ENCODE measurements around the gene SPIRE1.
"Not testable (repeated sequence)": the region's sequence is repeated elsewhere in the genome, so short reads cannot be mapped to it uniquely, and the experiment has no call there.

SPIRE1 gene

GRCh38 chr18:12551466-12551865, 106.4 kb downstream of the SPIRE1 start:
- H3K4me3 Mint-ChIP-seq; H3K27ac Mint-ChIP-seq; intact Hi-C loops (cut with micrococcal nuclease); H3K27me3 Mint-ChIP-seq: not testable (repeated sequence)
- Mint-ChIP-seq H3K4me1 (ENCODE audit: low read depth) (peaks cover 12% of the 10 kb centered on the region), H3K36me3 (ENCODE audit: low read depth) (peaks cover 26% of the 10 kb centered on the region), H3K9me3 (peaks cover 40% of the 10 kb centered on the region)

DNA sequence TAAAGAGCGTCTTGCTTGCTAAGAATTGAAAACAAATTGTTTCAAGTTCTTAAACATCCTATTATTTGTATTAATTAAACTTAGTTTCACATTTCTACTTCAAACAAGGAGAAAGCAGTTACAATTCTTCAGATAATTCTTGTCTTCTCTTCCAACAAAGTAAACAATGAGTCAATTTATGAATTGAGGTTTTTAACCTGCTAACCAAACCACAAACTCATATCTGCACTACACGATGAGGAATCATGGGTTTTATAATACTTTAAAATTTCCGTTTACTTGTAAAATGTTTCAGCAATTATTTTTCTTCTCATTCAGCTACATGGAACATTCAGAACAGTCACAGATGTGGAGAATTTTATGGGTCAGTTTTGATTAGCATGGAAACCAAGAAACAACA, 114.2 kb downstream of the SPIRE1 start:
- Mint-ChIP-seq H3K4me1 (ENCODE audit: low read depth) (peaks cover 16% of the 10 kb centered on the region), H3K4me3 (no peak overlapping the region), H3K36me3 (ENCODE audit: low read depth) (peaks cover 7% of the 10 kb centered on the region), H3K27ac (no peak overlapping the region), H3K9me3 (peaks cover 6% of the 10 kb centered on the region), H3K27me3 (no peaks in the 10 kb centered on the region)
- intact Hi-C loops (cut with micrococcal nuclease), result no loop called here

GRCh38 chr18:12540751-12541150, 117.2 kb downstream of the SPIRE1 start:
- Mint-ChIP-seq H3K36me3 (ENCODE audit: low read depth) (no peaks in the 10 kb centered on the region), H3K27ac (no peak overlapping the region), H3K27me3 (no peaks in the 10 kb centered on the region), H3K4me3 (no peak overlapping the region), H3K4me1 (ENCODE audit: low read depth) (peaks cover 14% of the 10 kb centered on the region), H3K9me3 (peaks cover 9% of the 10 kb centered on the region)
- intact Hi-C loops (cut with micrococcal nuclease), result loop anchor here (2.0 kb wide), 1 partner anchor 120 kb away; no protein-coding TSS in a partner anchor

- not testable (repeated sequence) for H3K9me3 Mint-ChIP-seq; H3K27ac Mint-ChIP-seq; H3K36me3 Mint-ChIP-seq (ENCODE audit: low read depth); H3K4me3 Mint-ChIP-seq; H3K27me3 Mint-ChIP-seq
- H3K4me1 Mint-ChIP-seq (ENCODE audit: low read depth), result peaks cover 14% of the 10 kb centered on the region
- intact Hi-C loops (cut with micrococcal nuclease), result loop anchor here (10.0 kb wide), 1 partner anchor 144 kb away; no protein-coding TSS in a partner anchor
Measured at GRCh38 chr18:12539158-12539557, 118.7 kb downstream of the SPIRE1 start.

DNA sequence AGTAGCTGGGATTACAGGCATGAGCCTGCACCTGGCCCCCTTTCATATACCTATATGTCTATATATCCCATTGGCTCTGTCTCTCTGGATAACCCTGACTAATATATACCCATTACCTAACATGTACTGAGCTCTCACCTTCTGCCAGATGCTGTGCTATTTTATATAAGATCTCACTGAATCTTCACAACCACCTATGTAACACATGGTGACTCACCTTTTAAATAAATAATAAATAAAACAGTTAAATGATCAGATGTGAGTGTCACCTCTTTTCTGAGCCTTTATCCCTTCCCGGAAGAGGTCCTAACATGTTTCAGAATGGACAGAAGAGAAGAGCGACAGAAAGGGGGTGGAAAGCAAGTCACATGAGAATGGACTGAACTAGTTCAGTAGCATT, 123.1 kb downstream of the SPIRE1 start:
- Mint-ChIP-seq H3K4me3 (no peak overlapping the region), H3K9me3 (peaks cover 9% of the 10 kb centered on the region), H3K27me3 (no peaks in the 10 kb centered on the region), H3K4me1 (ENCODE audit: low read depth) (peaks cover 8% of the 10 kb centered on the region), H3K36me3 (ENCODE audit: low read depth) (no peaks in the 10 kb centered on the region), H3K27ac (no peak overlapping the region)
- intact Hi-C loops (cut with micrococcal nuclease), result loop anchor here (10.0 kb wide), 1 partner anchor 140 kb away; no protein-coding TSS in a partner anchor

GRCh38 chr18:12532661-12533060, 125.2 kb downstream of the SPIRE1 start:
- Mint-ChIP-seq H3K4me1 (ENCODE audit: low read depth) (peaks cover 5% of the 10 kb centered on the region), H3K4me3 (no peak overlapping the region), H3K27ac (no peak overlapping the region), H3K9me3 (no peaks in the 10 kb centered on the region), H3K27me3 (no peaks in the 10 kb centered on the region), H3K36me3 (ENCODE audit: low read depth) (no peaks in the 10 kb centered on the region)
- intact Hi-C loops (cut with micrococcal nuclease), result loop anchor here (10.0 kb wide), 1 partner anchor 138 kb away; no protein-coding TSS in a partner anchor

GRCh38 chr18:12531749-12532148, 126.2 kb downstream of the SPIRE1 start:
- Mint-ChIP-seq H3K27ac (no peak overlapping the region), H3K4me1 (ENCODE audit: low read depth) (peaks cover 5% of the 10 kb centered on the region), H3K9me3 (no peaks in the 10 kb centered on the region), H3K4me3 (no peak overlapping the region), H3K27me3 (no peaks in the 10 kb centered on the region), H3K36me3 (ENCODE audit: low read depth) (no peaks in the 10 kb centered on the region)
- intact Hi-C loops (cut with micrococcal nuclease), result loop anchor here (10.0 kb wide), 1 partner anchor 137 kb away; no protein-coding TSS in a partner anchor

- Mint-ChIP-seq H3K9me3 (no peaks in the 10 kb centered on the region), H3K4me3 (no peak overlapping the region), H3K4me1 (ENCODE audit: low read depth) (peaks cover 8% of the 10 kb centered on the region), H3K27ac (no peak overlapping the region), H3K36me3 (ENCODE audit: low read depth) (no peaks in the 10 kb centered on the region), H3K27me3 (no peaks in the 10 kb centered on the region)
- intact Hi-C loops (cut with micrococcal nuclease), result no loop called here
Measured at GRCh38 chr18:12520442-12520992, 137.4 kb downstream of the SPIRE1 start.

DNA sequence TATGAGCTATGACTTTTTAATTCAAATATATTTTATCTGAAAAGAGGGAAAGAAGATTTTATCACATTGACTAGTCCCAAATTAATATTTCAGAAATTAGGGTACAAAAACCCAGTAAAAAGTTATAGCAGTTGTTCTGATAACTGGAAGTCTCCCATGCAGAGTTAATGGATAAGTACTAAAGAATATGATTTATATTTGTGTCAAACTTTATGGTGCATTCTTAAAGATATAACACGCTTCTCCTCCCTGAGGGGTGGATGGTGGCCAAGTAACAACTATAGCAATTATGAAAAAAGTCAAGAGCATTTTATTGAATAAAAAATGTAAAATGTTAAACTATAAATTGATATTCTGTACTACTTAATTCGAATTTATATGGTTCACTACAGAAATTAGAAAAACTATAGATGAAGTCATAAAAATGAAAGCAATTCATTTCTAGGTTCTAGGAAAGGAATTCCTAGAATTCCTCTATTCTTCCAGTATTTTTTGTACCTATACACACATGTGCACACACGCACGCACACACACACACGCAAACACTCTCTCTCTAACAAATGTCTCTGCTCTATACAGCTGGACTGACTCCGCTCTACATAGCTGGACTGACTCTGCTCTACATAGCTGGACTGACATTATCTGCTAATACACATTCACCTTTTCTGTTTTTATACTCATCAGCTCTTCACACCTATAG, 138.9 kb downstream of the SPIRE1 start:
- H3K27me3 Mint-ChIP-seq, result no peaks in the 10 kb centered on the region
- H3K36me3 Mint-ChIP-seq (ENCODE audit: low read depth), result no peaks in the 10 kb centered on the region
- peaks cover 8% of the 10 kb centered on the region for H3K4me1 Mint-ChIP-seq (ENCODE audit: low read depth)
- no peak overlapping the region for H3K4me3 Mint-ChIP-seq
- H3K9me3 Mint-ChIP-seq, result no peaks in the 10 kb centered on the region
- H3K27ac Mint-ChIP-seq, result no peak overlapping the region
- intact Hi-C loops (cut with micrococcal nuclease), result no loop called here

- no peaks in the 10 kb centered on the region for H3K36me3 Mint-ChIP-seq (ENCODE audit: low read depth)
- peaks cover 8% of the 10 kb centered on the region for H3K4me1 Mint-ChIP-seq (ENCODE audit: low read depth)
- no peaks in the 10 kb centered on the region for H3K27me3 Mint-ChIP-seq
- intact Hi-C loops (cut with micrococcal nuclease), result no loop called here
- H3K9me3 Mint-ChIP-seq, result no peaks in the 10 kb centered on the region
- H3K4me3 Mint-ChIP-seq, result no peak overlapping the region
- H3K27ac Mint-ChIP-seq, result no peak overlapping the region
Measured at GRCh38 chr18:12518326-12518725, 139.6 kb downstream of the SPIRE1 start.

- Mint-ChIP-seq H3K4me3 (no peak overlapping the region), H3K36me3 (ENCODE audit: low read depth) (no peaks in the 10 kb centered on the region), H3K4me1 (ENCODE audit: low read depth) (peaks cover 8% of the 10 kb centered on the region), H3K27me3 (no peaks in the 10 kb centered on the region), H3K9me3 (no peaks in the 10 kb centered on the region), H3K27ac (no peak overlapping the region)
- intact Hi-C loops (cut with micrococcal nuclease), result no loop called here
Measured at GRCh38 chr18:12517142-12517825, 140.6 kb downstream of the SPIRE1 start.

DNA sequence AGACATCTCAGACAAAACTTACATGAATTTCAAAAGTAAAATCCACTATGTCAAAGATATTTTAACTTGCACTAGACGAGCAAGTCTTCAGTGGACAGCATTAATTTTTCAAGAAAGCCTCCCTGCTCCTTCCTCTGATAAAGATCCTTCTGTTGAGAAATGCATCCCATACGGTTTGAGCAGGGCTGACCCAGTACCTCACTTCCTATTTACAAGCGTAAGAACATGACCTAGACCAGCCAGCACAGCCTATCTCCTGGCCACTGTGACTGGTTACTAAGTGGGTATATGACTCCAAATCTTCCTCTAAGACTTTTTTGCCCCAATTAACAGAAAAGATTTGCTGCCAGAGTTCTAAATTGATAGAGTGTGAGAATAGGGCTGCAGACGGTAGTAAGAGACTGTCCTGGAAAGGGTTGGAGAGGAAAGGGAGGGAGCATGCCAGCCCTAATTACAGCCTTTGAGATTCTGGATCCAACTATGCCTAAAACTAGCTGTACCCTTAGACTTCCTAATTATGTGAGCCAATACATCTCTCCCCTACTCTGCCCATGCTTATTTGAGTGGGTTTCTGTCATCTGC, 141.8 kb downstream of the SPIRE1 start:
- no peak overlapping the region for H3K4me3 Mint-ChIP-seq
- no peak overlapping the region for H3K27ac Mint-ChIP-seq
- peaks cover 8% of the 10 kb centered on the region for H3K4me1 Mint-ChIP-seq (ENCODE audit: low read depth)
- intact Hi-C loops (cut with micrococcal nuclease), result no loop called here
- H3K27me3 Mint-ChIP-seq, result no peaks in the 10 kb centered on the region
- no peaks in the 10 kb centered on the region for H3K9me3 Mint-ChIP-seq
- no peaks in the 10 kb centered on the region for H3K36me3 Mint-ChIP-seq (ENCODE audit: low read depth)

DNA sequence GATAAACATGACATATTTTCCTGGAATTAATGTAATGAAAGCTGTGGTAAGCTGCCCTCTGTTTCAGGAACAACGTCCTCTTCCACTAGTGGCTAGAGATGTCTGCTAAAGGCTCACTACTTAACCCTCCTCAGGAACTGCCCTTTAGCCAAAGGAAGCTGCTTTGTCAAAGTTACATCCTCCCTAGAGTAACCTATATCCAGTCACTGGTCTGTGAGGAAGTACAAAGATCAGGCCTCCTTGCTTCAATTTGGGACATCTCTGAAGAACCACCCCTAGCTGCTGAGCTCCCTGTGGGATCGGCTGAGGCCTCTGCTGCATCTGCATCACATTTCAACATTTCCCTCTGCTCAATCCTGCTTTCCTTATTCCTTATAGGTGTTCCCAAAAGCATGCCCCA, 142.4 kb downstream of the SPIRE1 start:
- Mint-ChIP-seq H3K9me3 (no peaks in the 10 kb centered on the region), H3K27me3 (no peaks in the 10 kb centered on the region), H3K27ac (no peak overlapping the region), H3K4me1 (ENCODE audit: low read depth) (peaks cover 8% of the 10 kb centered on the region), H3K36me3 (ENCODE audit: low read depth) (peaks cover 4% of the 10 kb centered on the region), H3K4me3 (no peak overlapping the region)
- intact Hi-C loops (cut with micrococcal nuclease), result no loop called here

DNA sequence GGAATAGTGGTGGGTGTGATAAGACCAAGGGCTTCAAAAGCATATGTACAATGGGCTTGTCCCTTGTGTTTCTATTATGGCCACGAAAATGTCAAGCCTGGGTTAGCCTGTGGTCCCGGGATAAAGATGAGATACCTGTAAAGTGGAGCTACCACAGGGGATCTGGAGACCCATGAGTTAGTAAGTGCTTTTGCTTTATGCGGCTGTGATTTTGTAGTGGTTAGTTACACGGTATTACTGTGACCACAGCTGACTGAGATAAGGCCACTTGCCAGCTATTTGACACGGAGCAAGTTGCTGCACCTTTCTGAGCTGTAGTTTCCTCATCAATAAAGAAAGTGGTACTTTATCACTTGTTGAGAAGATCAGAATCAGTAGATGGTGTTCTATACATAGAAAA, 150.9 kb downstream of the SPIRE1 start:
- H3K27ac Mint-ChIP-seq, result no peak overlapping the region
- intact Hi-C loops (cut with micrococcal nuclease), result no loop called here

More for the DNA sequence above, 150.9 kb downstream of the SPIRE1 start:
- Mint-ChIP-seq H3K4me1 (ENCODE audit: low read depth) (no peaks in the 10 kb centered on the region), H3K36me3 (ENCODE audit: low read depth) (peaks cover 36% of the 10 kb centered on the region), H3K27me3 (no peaks in the 10 kb centered on the region), H3K4me3 (no peak overlapping the region), H3K9me3 (no peaks in the 10 kb centered on the region)
